ENCODE results near the gene SPEM2.

SPEM2 gene

DNA sequence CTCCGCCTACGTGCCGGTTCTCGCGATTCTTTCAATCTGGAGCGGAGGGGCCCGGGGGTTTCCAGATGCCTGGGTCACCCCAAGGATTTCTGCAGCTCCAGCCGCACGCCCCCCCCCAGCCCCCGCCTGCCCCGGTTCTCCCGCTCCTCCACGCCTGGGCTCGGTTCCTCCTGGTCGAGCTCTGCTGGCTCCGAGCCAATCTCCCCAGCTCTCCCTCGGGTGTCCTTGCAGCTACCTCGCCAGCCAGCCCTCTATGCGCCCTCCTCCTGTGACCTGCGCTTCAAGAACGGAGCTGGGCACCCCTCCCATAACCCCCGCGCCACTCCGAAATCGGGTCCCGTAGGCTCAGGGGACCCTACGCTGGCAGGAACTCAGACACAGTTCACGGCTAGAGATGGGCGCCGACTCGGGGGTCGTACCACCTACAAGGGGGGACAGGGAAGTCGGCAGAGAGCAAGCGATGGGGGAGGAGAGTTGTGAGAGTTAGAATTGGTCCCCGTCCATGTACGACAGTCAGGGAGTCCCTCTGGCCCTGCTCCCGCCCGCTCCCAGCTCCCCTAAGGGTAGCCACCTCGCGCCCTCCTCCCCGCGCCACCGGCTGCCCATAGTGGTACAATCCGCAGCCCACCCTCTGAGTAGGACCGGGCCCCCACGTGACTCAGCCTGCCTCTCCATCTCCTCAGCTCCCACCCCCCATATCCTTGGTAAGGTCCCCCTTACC, 14.9 kb downstream of the SPEM2 start:
- no peak for DNase-seq (ENCODE audit: low read depth in 1 of 2, low spot score in 1 of 2)

- no peak for DNase-seq (ENCODE audit: low read depth in 1 of 2, low spot score in 1 of 2)
Observed at GRCh38 chr17:7440834-7441195, 15.4 kb downstream of the SPEM2 start.

DNA sequence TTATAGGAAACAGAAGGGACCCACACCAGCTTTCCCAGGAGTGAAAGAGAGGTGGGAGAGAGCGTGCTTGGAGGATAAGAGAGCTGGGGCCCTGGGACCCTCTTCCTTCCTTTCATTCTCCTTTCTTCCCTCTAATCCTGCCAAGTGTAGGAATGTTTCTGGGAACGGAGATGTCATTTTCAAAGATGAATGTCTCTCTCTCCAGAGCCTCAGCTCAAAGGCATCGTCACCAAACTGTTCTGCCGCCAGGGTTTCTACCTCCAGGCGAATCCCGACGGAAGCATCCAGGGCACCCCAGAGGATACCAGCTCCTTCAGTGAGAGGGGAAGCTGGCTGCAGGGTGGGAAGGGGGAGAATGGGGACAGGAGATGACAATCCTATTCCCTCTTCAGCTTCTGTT, 15.8 kb downstream of the SPEM2 start:
- no peak for DNase-seq (ENCODE audit: low read depth in 1 of 2, low spot score in 1 of 2)

GRCh38 chr17:7442142-7442541, 16.7 kb downstream of the SPEM2 start:
- DNase-seq (ENCODE audit: low read depth in 1 of 2, low spot score in 1 of 2), result no peak

GRCh38 chr17:7443499-7444485, 18.4 kb downstream of the SPEM2 start:
- DNase-seq (ENCODE audit: low read depth in 1 of 2, low spot score in 1 of 2), result no peak

DNA sequence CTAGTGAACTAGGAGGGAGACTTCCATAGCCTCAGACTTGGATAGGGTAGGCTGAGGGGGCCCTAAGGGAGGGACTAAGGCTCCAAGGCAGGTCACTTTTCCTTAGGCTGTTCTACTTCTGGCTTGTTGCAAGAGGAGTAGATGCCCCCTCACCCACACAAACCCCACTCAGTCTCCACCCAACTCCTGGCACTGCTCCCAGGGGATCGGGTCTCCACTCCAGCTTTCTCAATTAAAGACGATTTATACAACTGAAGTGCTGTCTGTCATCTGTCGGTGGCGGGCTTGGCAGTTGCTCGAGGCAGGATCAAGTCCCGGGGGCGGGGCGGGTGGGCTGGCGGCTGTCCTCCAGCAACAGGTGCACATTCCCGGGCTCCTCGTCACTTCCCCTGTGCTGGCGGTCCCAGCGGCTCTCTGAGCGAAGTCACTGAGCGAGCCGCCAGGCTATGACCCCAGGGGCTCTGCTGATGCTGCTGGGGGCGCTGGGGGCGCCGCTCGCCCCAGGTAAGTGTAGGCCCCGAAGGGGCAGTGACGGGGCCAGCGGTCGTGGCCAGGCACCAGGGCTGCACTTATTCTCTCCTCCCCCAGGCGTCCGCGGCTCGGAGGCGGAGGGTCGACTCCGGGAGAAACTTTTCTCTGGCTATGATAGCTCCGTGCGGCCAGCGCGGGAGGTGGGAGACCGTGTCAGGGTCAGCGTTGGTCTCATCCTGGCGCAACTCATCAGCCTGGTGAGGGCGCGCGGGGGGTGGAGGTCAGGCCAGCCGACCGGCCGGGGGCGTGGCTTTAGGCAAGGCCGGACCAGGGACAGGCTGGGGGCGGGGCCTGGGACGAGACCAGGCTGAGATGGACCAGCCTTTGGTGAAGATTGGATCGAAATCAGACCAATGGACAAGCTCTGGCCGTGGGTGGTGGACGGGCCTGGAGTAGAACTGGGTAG, 19.5 kb downstream of the SPEM2 start, which contains the start of gene CHRNB1:
CHRNB1 (plus strand) TSS at position 380 of the 937 bp plus-strand sequence; CDS start at position 447, 67 bp downstream.
- no peak for DNase-seq (ENCODE audit: low read depth in 1 of 2, low spot score in 1 of 2)

DNA sequence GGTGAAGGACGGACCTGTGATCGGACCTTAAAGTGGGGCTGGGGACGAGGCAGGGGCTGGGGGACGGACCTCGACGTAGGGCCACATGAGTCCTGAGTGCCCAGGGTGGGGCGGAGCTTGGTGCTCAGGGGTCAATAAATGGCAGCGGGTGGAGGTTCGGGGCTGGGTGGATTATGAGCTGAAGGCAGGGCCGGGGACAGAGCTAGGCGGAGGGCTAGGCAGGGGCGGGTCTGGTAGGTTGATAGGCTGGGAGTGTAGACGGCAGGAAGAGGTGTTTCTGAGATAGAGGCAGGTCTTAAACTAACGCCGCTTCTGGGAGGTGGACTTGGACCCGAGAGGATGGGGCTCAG, 20.2 kb downstream of the SPEM2 start:
- no peak for DNase-seq (ENCODE audit: low read depth in 1 of 2, low spot score in 1 of 2)

- no peak for DNase-seq (ENCODE audit: low read depth in 1 of 2, low spot score in 1 of 2)
Observed at GRCh38 chr17:7448461-7448860, 23.0 kb downstream of the SPEM2 start.

DNA sequence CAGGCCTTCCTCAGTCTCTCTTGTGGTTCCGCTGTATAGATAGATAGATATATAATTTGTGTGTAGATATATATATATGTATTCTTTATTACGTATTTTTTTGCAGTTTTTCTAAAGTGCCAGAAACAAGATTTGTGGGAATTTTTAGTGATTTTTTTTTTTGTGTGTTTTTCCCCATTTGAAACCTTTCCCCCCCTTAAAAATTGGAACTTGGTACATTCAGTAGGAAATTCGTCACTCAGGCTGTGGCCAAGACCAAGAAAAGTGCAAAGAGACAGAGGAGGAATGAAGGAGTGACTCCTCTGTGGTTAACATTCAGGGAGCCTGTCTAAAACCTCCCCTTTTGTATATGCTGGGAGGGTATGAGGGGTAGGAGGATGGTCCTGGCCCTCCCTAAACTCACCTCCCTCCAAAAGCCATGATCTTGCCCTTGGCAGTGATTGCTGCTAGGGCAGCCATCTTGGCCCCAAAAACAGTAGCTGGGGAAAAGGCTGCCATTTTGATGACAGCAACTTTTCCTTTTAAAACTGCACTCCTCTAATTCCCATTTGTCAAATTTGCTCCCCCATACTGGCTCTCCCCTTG, 34.6 kb downstream of the SPEM2 start:
- no peak for DNase-seq (ENCODE audit: low read depth in 1 of 2, low spot score in 1 of 2)

DNA sequence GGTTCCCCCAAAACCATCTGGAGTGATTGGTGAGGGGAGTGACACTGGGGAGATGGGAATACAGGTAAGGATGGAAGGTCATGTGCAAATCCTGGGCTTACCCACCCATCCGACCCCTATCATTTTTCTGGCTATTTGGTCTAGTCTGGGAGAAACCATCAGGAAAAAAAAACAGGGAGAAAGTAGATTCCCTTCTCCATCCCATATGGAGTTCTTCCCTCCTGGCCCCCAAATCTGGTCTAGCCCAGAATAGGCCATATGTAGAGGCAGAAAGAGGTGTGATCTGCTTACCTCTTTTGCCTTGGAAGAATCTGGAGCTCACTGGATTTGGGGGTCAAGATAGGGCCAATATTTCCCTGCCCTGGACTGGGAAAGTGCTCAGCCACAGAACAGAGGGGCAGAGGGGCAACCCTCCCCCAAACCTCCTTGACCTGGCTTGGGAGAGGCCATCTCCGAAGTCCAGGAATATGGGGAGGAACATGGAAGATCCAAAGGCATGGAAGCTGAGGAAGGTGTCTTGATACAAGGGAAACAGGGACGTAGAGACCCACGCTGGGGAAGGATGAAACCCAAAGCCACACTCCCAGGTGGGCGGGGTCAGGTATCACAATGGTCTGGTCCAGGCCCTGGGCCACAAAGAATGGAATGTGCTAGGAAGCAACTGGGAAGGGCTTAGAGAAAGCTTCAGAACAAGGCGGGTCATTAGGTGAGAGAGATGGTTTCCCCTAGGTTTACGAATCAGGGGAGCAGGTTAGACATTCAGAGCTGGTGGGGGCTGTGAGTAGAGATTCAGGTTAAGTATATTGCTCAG, 35.6 kb downstream of the SPEM2 start:
- no peak for DNase-seq (ENCODE audit: low read depth in 1 of 2, low spot score in 1 of 2)

GRCh38 chr17:7462474-7463371, 37.3 kb downstream of the SPEM2 start:
- DNase-seq (ENCODE audit: low read depth in 1 of 2, low spot score in 1 of 2), result no peak

GRCh38 chr17:7463372-7463846, 38.0 kb downstream of the SPEM2 start:
- no peak for DNase-seq (ENCODE audit: low read depth in 1 of 2, low spot score in 1 of 2)

DNA sequence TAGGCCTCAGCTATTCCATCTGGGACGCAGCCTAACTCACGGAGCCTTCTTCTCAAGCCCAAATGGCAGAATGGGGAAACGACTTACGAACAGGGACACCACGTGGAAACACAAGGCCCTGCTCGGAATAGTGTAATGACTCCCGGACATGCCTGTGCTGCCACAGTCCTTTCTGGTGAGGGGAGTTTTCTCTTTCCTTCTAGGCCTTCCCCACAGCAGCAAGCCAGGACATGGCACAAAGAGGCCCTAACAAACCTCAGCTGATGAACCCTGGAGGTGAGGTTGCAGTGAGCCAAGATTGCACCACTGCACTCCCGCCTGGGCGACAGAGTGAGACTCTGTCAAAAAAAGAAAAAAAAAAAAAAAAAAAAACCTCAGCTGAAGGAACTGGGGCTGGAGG, 38.7 kb downstream of the SPEM2 start:
- DNase-seq (ENCODE audit: low read depth in 1 of 2, low spot score in 1 of 2), result no peak

GRCh38 chr17:7465597-7466275, 40.3 kb downstream of the SPEM2 start:
- no peak for DNase-seq (ENCODE audit: low read depth in 1 of 2, low spot score in 1 of 2)

- DNase-seq (ENCODE audit: low read depth in 1 of 2, low spot score in 1 of 2), result no peak
Observed at GRCh38 chr17:7466318-7466638, 40.9 kb downstream of the SPEM2 start.

DNA sequence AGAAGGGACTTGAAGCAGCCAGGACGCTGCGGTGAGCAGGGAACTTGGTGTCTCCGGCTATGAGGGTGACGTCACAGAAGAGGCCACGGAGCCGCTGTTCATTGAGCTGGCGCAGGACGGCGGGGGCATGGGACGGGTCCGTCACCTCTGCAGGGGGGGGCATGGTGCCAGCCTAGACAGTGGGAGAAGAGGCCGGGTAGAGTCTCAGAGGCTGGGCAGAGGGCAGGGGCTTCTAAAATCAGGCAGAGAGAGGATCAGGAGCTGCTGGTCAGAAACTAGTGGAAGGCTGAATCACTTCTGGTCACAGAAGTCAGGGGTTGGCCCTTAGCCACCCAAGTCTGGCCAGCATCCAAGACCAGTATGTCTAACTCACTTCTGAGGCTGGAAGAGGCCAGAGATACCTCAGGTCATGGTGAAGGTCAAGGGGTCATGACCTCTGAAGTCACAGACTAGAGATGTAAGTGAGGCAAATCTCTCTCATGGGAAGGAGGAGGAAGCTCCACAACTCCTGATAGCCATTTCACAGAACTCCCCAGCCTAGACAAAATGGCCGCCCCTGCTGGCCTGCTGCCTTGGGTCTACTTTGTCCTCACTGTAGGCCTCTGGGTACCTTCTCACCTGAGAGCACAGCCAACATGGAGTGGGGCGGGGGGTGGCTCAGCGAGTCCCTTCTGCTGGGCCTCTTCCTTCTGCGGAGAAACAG, 41.4 kb downstream of the SPEM2 start:
- DNase-seq (ENCODE audit: low read depth in 1 of 2, low spot score in 1 of 2), result no peak

DNA sequence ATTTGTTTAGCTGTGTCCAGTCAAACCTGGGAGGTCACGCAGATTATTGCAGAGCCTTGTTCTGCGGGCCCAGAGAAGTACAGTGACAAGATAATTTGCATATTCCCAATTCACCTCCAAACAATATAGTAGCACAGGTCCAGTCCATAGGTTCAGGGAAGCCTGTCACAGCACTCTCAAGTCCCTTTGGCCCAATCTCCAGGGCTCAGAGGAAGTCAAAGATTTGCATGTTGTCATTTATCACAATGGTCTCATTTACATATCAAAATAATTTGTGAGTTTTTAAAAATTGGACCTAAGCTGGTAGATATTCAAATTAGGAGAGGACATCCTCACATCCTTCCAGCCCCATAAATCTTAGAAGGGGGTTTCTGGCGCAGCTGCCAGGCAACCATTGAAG, 42.1 kb downstream of the SPEM2 start:
- DNase-seq (ENCODE audit: low read depth in 1 of 2, low spot score in 1 of 2), result no peak

DNA sequence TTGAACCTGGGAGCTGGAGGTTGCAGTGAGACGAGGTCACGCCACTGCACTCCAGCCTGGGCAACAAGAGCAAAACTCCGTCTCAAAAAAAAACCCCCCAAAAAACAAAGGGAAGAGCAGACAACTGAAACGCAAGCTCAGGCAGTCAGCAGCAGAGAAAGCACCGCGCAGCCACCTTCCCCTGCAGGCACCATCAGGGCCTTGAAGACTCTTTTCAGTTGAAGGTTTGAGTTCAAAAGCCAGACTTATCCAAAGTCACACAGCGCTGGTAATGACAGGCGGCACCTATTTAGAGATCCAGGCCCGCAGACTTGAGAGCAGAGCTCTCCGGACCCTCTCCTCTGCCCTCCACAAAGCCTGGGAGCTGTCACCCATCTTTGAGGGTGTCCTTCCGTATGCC, 42.9 kb downstream of the SPEM2 start:
- no peak for DNase-seq (ENCODE audit: low read depth in 1 of 2, low spot score in 1 of 2)
